ENCODE results near the gene ENDOV.

GRCh38 chr17:80382956-80383355 is 32.0 kb upstream of the ENDOV start:
- TF ChIP-seq, protein P1, sequence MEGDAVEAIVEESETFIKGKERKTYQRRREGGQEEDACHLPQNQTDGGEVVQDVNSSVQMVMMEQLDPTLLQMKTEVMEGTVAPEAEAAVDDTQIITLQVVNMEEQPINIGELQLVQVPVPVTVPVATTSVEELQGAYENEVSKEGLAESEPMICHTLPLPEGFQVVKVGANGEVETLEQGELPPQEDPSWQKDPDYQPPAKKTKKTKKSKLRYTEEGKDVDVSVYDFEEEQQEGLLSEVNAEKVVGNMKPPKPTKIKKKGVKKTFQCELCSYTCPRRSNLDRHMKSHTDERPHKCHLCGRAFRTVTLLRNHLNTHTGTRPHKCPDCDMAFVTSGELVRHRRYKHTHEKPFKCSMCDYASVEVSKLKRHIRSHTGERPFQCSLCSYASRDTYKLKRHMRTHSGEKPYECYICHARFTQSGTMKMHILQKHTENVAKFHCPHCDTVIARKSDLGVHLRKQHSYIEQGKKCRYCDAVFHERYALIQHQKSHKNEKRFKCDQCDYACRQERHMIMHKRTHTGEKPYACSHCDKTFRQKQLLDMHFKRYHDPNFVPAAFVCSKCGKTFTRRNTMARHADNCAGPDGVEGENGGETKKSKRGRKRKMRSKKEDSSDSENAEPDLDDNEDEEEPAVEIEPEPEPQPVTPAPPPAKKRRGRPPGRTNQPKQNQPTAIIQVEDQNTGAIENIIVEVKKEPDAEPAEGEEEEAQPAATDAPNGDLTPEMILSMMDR (IDR thresholded peaks at IDR 0.05; ENCODE audit: low read depth, low read length), result no peak
- TF ChIP-seq EZH2phosphoT487 (IDR thresholded peaks at IDR 0.05; ENCODE audit: low read depth), result no peak

Measured in OCI-LY3 (cell line).